Right lobe of liver (tissue), 4 donors: ENCODE results near the gene SCFD2.
"Not testable (repeated sequence)": the region's sequence is repeated elsewhere in the genome, so short reads cannot be mapped to it uniquely, and the experiment has no call there.

Source experiments
- POLR2A ChIP-seq: fragments of 450-650 bp; IDR thresholded peaks from one replicate; pipeline ENCODE4 v1.6.1; 2017; ENCODE audit warnings: antibody characterized with exemption, mild to moderate bottlenecking
- TF ChIP-seq, protein P1 (sequence below), 4 donors: fragments of 200-600 bp in 3 of 4; fragments of 450-650 bp in 1 of 4; IDR thresholded peaks; one replicate each; pipeline versions ENCODE4 v1.5.1 to v1.8.0; 2016 to 2022; ENCODE audit warnings: antibody characterized with exemption in 4 of 4, mild to moderate bottlenecking in 2 of 4
- donor health status: DM: no; HTN: no; CAD: no.
- donor health status: DM: no; HTN: no; CAD: no.
- donor health status: DM: no; HTN: yes; CAD: no.

DNA sequence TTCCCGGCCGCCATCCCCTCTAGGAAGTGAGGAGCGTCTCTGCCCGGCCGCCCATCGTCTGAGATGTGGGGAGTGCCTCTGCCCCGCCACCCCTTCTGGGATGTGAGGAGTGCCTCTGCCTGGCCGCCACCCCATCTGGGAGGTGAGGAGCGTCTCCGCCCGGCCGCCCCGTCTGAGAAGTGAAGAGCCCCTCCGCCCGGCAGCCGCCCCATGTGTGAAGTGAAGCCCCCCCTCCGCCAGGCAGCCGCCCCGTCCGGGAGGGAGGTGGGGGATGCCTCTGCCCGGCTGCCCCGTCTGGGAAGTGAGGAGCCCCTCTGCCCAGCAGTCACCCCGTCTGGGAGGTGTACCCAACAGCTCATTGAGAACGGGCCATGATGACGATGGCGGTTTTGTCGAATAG is 373.3 kb downstream of the SCFD2 start:
- TF ChIP-seq, protein P1, sequence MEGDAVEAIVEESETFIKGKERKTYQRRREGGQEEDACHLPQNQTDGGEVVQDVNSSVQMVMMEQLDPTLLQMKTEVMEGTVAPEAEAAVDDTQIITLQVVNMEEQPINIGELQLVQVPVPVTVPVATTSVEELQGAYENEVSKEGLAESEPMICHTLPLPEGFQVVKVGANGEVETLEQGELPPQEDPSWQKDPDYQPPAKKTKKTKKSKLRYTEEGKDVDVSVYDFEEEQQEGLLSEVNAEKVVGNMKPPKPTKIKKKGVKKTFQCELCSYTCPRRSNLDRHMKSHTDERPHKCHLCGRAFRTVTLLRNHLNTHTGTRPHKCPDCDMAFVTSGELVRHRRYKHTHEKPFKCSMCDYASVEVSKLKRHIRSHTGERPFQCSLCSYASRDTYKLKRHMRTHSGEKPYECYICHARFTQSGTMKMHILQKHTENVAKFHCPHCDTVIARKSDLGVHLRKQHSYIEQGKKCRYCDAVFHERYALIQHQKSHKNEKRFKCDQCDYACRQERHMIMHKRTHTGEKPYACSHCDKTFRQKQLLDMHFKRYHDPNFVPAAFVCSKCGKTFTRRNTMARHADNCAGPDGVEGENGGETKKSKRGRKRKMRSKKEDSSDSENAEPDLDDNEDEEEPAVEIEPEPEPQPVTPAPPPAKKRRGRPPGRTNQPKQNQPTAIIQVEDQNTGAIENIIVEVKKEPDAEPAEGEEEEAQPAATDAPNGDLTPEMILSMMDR (IDR thresholded peaks at IDR 0.05): not testable (repeated sequence)
- not testable (repeated sequence) for TF ChIP-seq POLR2A
